SU-DHL-6 (cell line): ENCODE measurements around the gene ANKRD13D.

Experiments used
- EZH2phosphoT487 ChIP-seq: fragments of 200-600 bp; sonication (generic), shearing (Covaris generic); conservative IDR thresholded peaks from 2 replicates; pipeline ENCODE4 v1.6.1; 2018; ENCODE audit warnings: mild to moderate bottlenecking, antibody characterized with exemption, low read length, moderate library complexity, mixed read lengths
- TF ChIP-seq, protein P1 (sequence below): fragments of 200-600 bp; sonication (generic); IDR thresholded peaks from one replicate; pipeline ENCODE4 v1.5.1; 2017; ENCODE audit warnings: antibody characterized with exemption, mild to moderate bottlenecking, low read length, moderate library complexity; ENCODE audit not compliant: insufficient read depth, poor library complexity, severe bottlenecking

DNA sequence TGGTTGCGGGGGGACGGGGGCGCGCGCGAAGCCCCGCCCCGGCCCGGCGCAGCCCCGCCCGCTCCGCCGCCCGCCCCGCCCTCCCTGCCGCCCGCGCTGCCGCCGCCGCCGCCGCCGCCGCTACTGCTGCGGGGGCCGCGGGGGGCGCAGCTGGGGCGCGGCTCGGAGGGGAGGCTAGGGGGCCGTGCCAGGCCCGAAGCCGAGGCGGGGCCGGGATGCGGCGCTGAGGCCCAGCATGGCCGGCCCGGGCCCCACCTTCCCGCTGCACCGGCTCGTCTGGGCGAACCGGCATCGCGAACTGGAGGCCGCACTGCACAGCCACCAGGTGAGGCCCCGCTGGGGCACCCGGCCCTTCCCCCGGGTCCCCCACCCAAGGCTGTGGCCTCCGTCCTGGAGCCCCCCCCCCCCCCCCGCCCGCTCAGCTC lies at the start of gene ANKRD13D:
- TF ChIP-seq, protein P1, sequence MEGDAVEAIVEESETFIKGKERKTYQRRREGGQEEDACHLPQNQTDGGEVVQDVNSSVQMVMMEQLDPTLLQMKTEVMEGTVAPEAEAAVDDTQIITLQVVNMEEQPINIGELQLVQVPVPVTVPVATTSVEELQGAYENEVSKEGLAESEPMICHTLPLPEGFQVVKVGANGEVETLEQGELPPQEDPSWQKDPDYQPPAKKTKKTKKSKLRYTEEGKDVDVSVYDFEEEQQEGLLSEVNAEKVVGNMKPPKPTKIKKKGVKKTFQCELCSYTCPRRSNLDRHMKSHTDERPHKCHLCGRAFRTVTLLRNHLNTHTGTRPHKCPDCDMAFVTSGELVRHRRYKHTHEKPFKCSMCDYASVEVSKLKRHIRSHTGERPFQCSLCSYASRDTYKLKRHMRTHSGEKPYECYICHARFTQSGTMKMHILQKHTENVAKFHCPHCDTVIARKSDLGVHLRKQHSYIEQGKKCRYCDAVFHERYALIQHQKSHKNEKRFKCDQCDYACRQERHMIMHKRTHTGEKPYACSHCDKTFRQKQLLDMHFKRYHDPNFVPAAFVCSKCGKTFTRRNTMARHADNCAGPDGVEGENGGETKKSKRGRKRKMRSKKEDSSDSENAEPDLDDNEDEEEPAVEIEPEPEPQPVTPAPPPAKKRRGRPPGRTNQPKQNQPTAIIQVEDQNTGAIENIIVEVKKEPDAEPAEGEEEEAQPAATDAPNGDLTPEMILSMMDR = no peak
- TF ChIP-seq EZH2phosphoT487 = no peak
